OCI-LY3 (cell line): ENCODE data around the gene TIMM21.

Experiments used
- CTCF ChIP-seq: fragments of 200-600, 300-600 bp; sonication (generic); IDR thresholded peaks from 2 replicates; pipeline ENCODE4 v1.5.1; 2014; ENCODE audit warnings: antibody characterized with exemption, low read length, low read depth
- EZH2phosphoT487 ChIP-seq: fragments of 200-600 bp; shearing (Covaris generic); IDR thresholded peaks from 2 replicates; pipeline ENCODE4 v1.6.1; 2018; ENCODE audit warnings: antibody characterized with exemption, mixed run types, low read depth

GRCh38 chr18:74139411-74139810, 8.9 kb upstream of the TIMM21 start:
- no peak for TF ChIP-seq CTCF
- TF ChIP-seq EZH2phosphoT487 = no peak
